Trophoblast cell (in vitro differentiated cells and primary cell): ENCODE data around the gene ELAVL3.

Experiments
- DNase-seq, 2 donors: peaks; one replicate each; pipeline ENCODE4 v3.0.0-alpha.2; 2016
- H2AFZ ChIP-seq: 2 replicates; pipeline ENCODE4 v1.6.1; 2013; ENCODE audit warnings: low read length, moderate library complexity, mild to moderate bottlenecking; ENCODE audit not compliant: insufficient read depth, poor library complexity
- H2AK5ac ChIP-seq: 2 replicates; pipeline ENCODE4 v1.6.1; 2013; ENCODE audit warnings: mild to moderate bottlenecking, low read length
- H2BK120ac ChIP-seq: 2 replicates; pipeline ENCODE4 v1.6.1; 2013; ENCODE audit warnings: low read length, mild to moderate bottlenecking, moderate library complexity; ENCODE audit not compliant: insufficient read depth, poor library complexity
- H2BK12ac ChIP-seq: 2 replicates; pipeline ENCODE4 v1.6.1; 2013; ENCODE audit warnings: mild to moderate bottlenecking, low read length, moderate library complexity
- H2BK5ac ChIP-seq: 2 replicates; pipeline ENCODE4 v1.6.1; 2013; ENCODE audit warnings: low read length, low read depth, moderate library complexity, mild to moderate bottlenecking; ENCODE audit not compliant: poor library complexity
- H3K14ac ChIP-seq: 2 replicates; pipeline ENCODE4 v1.6.1; 2013; ENCODE audit warnings: mild to moderate bottlenecking, low read length
- H3K18ac ChIP-seq: 2 replicates; pipeline ENCODE4 v1.6.1; 2013; ENCODE audit warnings: mild to moderate bottlenecking, low read length
- H3K23ac ChIP-seq: 2 replicates; pipeline ENCODE4 v1.6.1; 2013; ENCODE audit warnings: low read length
- H3K27ac ChIP-seq: 2 replicates; pipeline ENCODE4 v1.5.1; 2013; ENCODE audit warnings: low read depth, mild to moderate bottlenecking, inconsistent platforms, low read length, moderate library complexity
- H3K27me3 ChIP-seq: 2 replicates; pipeline ENCODE4 v1.6.1; 2013; ENCODE audit warnings: inconsistent platforms, mild to moderate bottlenecking, low read length, moderate library complexity; ENCODE audit not compliant: insufficient read depth
- H3K36me3 ChIP-seq, 2 experiments: 1 replicate in 1 of 2; 2 replicates in 1 of 2; pipeline ENCODE4 v1.6.1; 2013; ENCODE audit warnings: low read length in 2 of 2, mild to moderate bottlenecking in 2 of 2, moderate library complexity in 1 of 2; ENCODE audit not compliant: insufficient read depth in 2 of 2, control insufficient read depth in 1 of 2
- H3K4ac ChIP-seq: 2 replicates; pipeline ENCODE4 v1.6.1; 2013; ENCODE audit warnings: low read depth, mild to moderate bottlenecking, low read length, moderate library complexity
- H3K4me1 ChIP-seq, 2 experiments: 1 replicate in 1 of 2; 2 replicates in 1 of 2; pipeline ENCODE4 v1.6.1; 2013; ENCODE audit warnings: low read length in 2 of 2, mild to moderate bottlenecking in 2 of 2, moderate library complexity in 1 of 2; ENCODE audit not compliant: insufficient read depth in 2 of 2, control insufficient read depth in 1 of 2
- H3K4me2 ChIP-seq: 2 replicates; pipeline ENCODE4 v1.6.1; 2013; ENCODE audit warnings: inconsistent platforms, mild to moderate bottlenecking, low read length, moderate library complexity
- H3K4me3 ChIP-seq: 2 replicates; pipeline ENCODE4 v1.5.1; 2013; ENCODE audit warnings: mild to moderate bottlenecking, low read depth, low read length, inconsistent platforms
- H3K79me1 ChIP-seq: one replicate; pipeline ENCODE4 v1.6.1; 2013; ENCODE audit warnings: low read length
- H3K79me2 ChIP-seq: 2 replicates; pipeline ENCODE4 v1.6.1; 2013; ENCODE audit warnings: low read length, mild to moderate bottlenecking; ENCODE audit not compliant: control insufficient read depth, insufficient read depth, poor library complexity
- H3K9ac ChIP-seq: 2 replicates; pipeline ENCODE4 v1.6.1; 2013; ENCODE audit warnings: mild to moderate bottlenecking, low read length
- H3K9me3 ChIP-seq: 2 replicates; pipeline ENCODE4 v1.6.1; 2013; ENCODE audit warnings: low read depth, mild to moderate bottlenecking, control low read depth, inconsistent platforms, low read length; ENCODE audit not compliant: insufficient read depth
- H4K12ac ChIP-seq: 2 replicates; pipeline ENCODE4 v1.6.1; 2013; ENCODE audit warnings: low read depth, mild to moderate bottlenecking, low read length, moderate library complexity
- H4K8ac ChIP-seq: 2 replicates; pipeline ENCODE4 v1.6.1; 2013; ENCODE audit warnings: low read depth, mild to moderate bottlenecking, low read length, moderate library complexity
- H4K91ac ChIP-seq: one replicate; pipeline ENCODE4 v1.6.1; 2013; ENCODE audit warnings: low read depth, mild to moderate bottlenecking, low read length, moderate library complexity
- WGBS: extraction: QIAGEN DNeasy Blood & Tissue Kit; methylation state at CpG from one replicate; pipeline ENCODE4 v1.1.7; 2013; ENCODE audit warnings: missing lambda C conversion rate; ENCODE audit not compliant: insufficient read length, insufficient coverage; ENCODE audit errors: extremely low coverage; 5-methylcytosine and 5-hydroxymethylcytosine counted together

Gene ELAVL3

DNA sequence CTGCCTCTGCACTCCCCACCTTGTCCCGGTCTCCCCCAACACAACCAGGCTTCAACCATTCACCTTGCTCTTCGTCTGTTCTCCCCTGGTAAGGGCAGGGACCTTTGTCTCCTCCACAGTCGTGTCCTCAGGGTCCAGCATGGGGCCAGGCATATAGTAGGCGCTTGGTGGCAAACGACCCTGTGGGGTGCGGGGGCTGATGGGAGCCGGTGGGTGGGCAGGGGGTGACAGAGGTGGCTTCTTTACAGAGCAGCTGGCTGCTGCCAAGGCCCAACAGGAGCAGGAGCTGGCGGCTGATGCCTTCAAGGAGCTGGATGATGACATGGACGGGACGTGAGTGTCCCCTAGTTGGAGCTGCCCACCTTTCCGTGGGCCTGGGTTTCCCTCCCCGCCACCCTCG lies 35.7 kb downstream of the ELAVL3 start:
- Histone ChIP-seq H3K27me3 (no peaks in the 10 kb centered on the region), H4K91ac (no peak overlapping the region)

DNA sequence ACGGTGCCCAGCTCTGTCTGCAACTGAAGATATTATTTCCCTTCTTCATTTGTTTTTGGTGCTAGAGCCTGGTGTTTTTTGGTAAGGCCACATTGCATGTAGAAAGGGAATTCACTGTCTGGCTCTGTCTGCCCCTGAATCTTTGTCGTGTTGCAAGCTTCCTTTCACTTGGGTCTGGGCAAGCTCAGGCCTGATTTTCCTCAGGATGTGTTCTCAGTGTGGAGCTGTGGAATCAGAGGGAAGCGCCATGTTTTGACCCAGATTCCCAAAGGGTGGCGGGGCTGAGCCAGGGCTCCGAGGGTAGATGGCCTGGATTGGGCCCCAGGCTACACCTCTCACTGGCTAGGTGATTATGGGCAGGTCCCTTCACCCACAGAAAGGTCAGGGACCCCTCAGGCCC lies 36.8 kb downstream of the ELAVL3 start:
- H2BK12ac ChIP-seq, result no peak overlapping the region
- H3K27ac ChIP-seq, result no peak overlapping the region
- H3K79me2 ChIP-seq, result no peaks in the 10 kb centered on the region
- no peak overlapping the region for H3K23ac ChIP-seq
- no CpG with 5 or more reads among the region's 5 CpGs for WGBS
- no peaks in the 10 kb centered on the region for H3K4me1 ChIP-seq
- no peaks in the 10 kb centered on the region for H3K27me3 ChIP-seq
- no peaks in the 10 kb centered on the region for H3K79me1 ChIP-seq
- H3K4ac ChIP-seq, result no peak overlapping the region
- no peak overlapping the region for H4K8ac ChIP-seq
- H3K14ac ChIP-seq, result no peak overlapping the region
- H4K12ac ChIP-seq, result no peak overlapping the region
- H3K36me3 ChIP-seq, result peaks cover 77 to 81% of the 10 kb centered on the region in 2 experiments
- no peak overlapping the region for H3K4me3 ChIP-seq
- no peak overlapping the region for H2AFZ ChIP-seq
- no peak overlapping the region for H2AK5ac ChIP-seq
- no peak overlapping the region for H2BK5ac ChIP-seq
- no peak for DNase-seq
- no peak overlapping the region for H3K4me2 ChIP-seq
- no peak overlapping the region for H3K9ac ChIP-seq
- H4K91ac ChIP-seq, result no peak overlapping the region
- H3K18ac ChIP-seq, result no peak overlapping the region
- H3K9me3 ChIP-seq, result no peaks in the 10 kb centered on the region
- no peak overlapping the region for H2BK120ac ChIP-seq

More for the DNA sequence above, 35.7 kb downstream of the ELAVL3 start:
- H3K23ac ChIP-seq, result no peak overlapping the region
- no peaks in the 10 kb centered on the region for H3K79me1 ChIP-seq
- H2BK120ac ChIP-seq, result no peak overlapping the region
- no CpG with 5 or more reads among the region's 13 CpGs for WGBS
- H3K4ac ChIP-seq, result no peak overlapping the region
- H2AFZ ChIP-seq, result no peak overlapping the region
- H3K18ac ChIP-seq, result no peak overlapping the region
- H2BK5ac ChIP-seq, result no peak overlapping the region
- H3K14ac ChIP-seq, result no peak overlapping the region
- H3K4me2 ChIP-seq, result no peak overlapping the region
- H3K4me3 ChIP-seq, result no peak overlapping the region
- no peak overlapping the region for H4K8ac ChIP-seq
- H3K79me2 ChIP-seq, result no peaks in the 10 kb centered on the region
- H2BK12ac ChIP-seq, result no peak overlapping the region
- no peak overlapping the region for H4K12ac ChIP-seq
- no peak overlapping the region for H3K9ac ChIP-seq
- H3K4me1 ChIP-seq, result no peaks in the 10 kb centered on the region
- no peak overlapping the region for H2AK5ac ChIP-seq
- DNase-seq, result no peak
- no peak overlapping the region for H3K27ac ChIP-seq
- peaks cover 79 to 82% of the 10 kb centered on the region in 2 experiments for H3K36me3 ChIP-seq
- H3K9me3 ChIP-seq, result no peaks in the 10 kb centered on the region

DNA sequence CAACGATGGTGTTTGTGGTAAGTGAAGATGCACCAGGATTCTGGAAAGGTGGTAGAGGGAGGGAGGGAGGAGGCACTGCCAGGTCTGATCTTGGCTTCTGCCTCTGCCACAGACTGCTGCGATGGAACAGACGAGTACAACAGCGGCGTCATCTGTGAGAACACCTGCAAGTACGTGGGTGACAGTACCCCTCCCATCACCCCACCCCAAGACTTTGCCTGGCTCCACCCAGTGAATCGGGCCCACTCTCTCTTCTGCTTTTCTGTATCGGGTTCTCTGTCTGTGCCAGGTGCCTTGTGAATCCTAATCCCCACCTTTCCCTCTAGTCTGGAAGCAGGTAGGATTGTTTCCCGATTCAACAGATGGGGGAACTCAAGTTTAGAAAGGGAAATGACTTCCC lies 42.9 kb downstream of the ELAVL3 start:
- H2BK120ac ChIP-seq, result no peak overlapping the region
- H3K79me2 ChIP-seq, result peaks cover 3% of the 10 kb centered on the region
- no CpG with 5 or more reads among the region's 9 CpGs for WGBS
- H4K12ac ChIP-seq, result no peak overlapping the region
- no peaks in the 10 kb centered on the region for H3K9me3 ChIP-seq
- no peak overlapping the region for H2AFZ ChIP-seq
- H3K27ac ChIP-seq, result no peak overlapping the region
- H3K4me1 ChIP-seq, result peaks cover 8 to 10% of the 10 kb centered on the region in 2 experiments
- no peaks in the 10 kb centered on the region for H3K27me3 ChIP-seq
- no peak overlapping the region for H3K4ac ChIP-seq
- H2BK5ac ChIP-seq, result no peak overlapping the region
- DNase-seq, result no peak
- H3K4me2 ChIP-seq, result no peak overlapping the region
- no peak overlapping the region for H2BK12ac ChIP-seq
- no peak overlapping the region for H3K18ac ChIP-seq
- peaks cover 4% of the 10 kb centered on the region for H3K79me1 ChIP-seq
- H3K23ac ChIP-seq, result no peak overlapping the region
- H3K36me3 ChIP-seq, result peaks cover 46 to 51% of the 10 kb centered on the region in 2 experiments
- no peak overlapping the region for H4K8ac ChIP-seq
- H2AK5ac ChIP-seq, result no peak overlapping the region
- no peak overlapping the region for H3K14ac ChIP-seq
- H4K91ac ChIP-seq, result no peak overlapping the region
- H3K9ac ChIP-seq, result no peak overlapping the region
- no peak overlapping the region for H3K4me3 ChIP-seq

DNA sequence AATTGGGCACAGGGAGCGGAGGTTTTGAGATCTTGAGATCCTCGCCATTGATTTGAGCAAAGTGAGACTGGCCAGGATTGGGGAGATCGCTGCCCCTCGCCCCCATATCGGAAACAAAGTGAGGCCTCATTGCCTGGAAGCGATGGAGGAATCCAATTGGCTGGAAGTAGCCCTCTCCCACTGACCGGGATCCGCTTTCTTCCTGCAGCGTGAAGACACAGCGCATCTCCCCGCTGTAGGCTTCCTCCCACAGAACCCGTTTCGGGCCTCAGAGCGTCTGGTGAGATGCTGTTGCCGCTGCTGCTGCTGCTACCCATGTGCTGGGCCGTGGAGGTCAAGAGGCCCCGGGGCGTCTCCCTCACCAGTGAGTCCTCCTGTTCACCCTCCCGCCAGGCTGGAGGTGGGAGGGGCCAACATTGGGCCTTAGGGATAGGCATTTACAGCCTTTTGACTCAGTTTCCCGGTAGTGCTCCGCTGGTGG lies 45.0 kb downstream of the ELAVL3 start:
- Histone ChIP-seq H3K27ac (no peak overlapping the region), H4K12ac (peak overlapping the region; percentile 71), H2AFZ (peak overlapping the region; percentile 27), H3K9ac (peak overlapping the region; percentile 84), H2BK120ac (no peak overlapping the region), H3K79me1 (peaks cover 4% of the 10 kb centered on the region), H3K18ac (peak overlapping the region; percentile 26), H3K79me2 (peaks cover 3% of the 10 kb centered on the region), H2BK5ac (no peak overlapping the region), H3K27me3 (no peaks in the 10 kb centered on the region), H3K4me2 (peak overlapping the region; percentile 95), H3K23ac (no peak overlapping the region), H3K4ac (peak overlapping the region; percentile 37), H4K91ac (peak overlapping the region; percentile 51), H3K36me3 (peaks cover 30% of the 10 kb centered on the region in 2 experiments), H4K8ac (peak overlapping the region; percentile 74), H3K4me3 (peak overlapping the region; percentile 93), H3K9me3 (no peaks in the 10 kb centered on the region), H3K4me1 (peaks cover 8 to 10% of the 10 kb centered on the region in 2 experiments), H3K14ac (peak overlapping the region; percentile 55), H2AK5ac (peak overlapping the region; percentile 8), H2BK12ac (no peak overlapping the region)
- WGBS, result no CpG with 5 or more reads among the region's 21 CpGs
- peak in 1 of 2 donors; percentile 37 for DNase-seq
